Measurements from ENCODE around the gene TCF7L1.
A peak's percentile ranks its signal among the peaks of the same experiment; 100 is the strongest.
"Not testable (repeated sequence)": the region's sequence is repeated elsewhere in the genome, so short reads cannot be mapped to it uniquely, and the experiment has no call there.

TCF7L1 gene

GRCh38 chr2:85329701-85330100 is 196.5 kb downstream of the TCF7L1 start:
- DNase-seq = not testable (repeated sequence)

GRCh38 chr2:85330839-85331636 is 197.8 kb downstream of the TCF7L1 start:
- no peak for DNase-seq

- DNase-seq = not testable (repeated sequence)
Measured at GRCh38 chr2:85333877-85334276, 200.7 kb downstream of the TCF7L1 start.

- DNase-seq = no peak
Measured at GRCh38 chr2:85334928-85335327, 201.7 kb downstream of the TCF7L1 start.

- DNase-seq = no peak
Measured at GRCh38 chr2:85340034-85340892, 207.1 kb downstream of the TCF7L1 start.

GRCh38 chr2:85341269-85342029 is 208.3 kb downstream of the TCF7L1 start:
- DNase-seq = no peak

- no peak for DNase-seq
Measured at GRCh38 chr2:85342156-85342555, 209.0 kb downstream of the TCF7L1 start.

GRCh38 chr2:85343207-85343895 is 210.2 kb downstream of the TCF7L1 start:
- DNase-seq = not testable (repeated sequence)

- DNase-seq = no peak
Measured at GRCh38 chr2:85344356-85344954, 211.3 kb downstream of the TCF7L1 start.

GRCh38 chr2:85347599-85347998 is 214.4 kb downstream of the TCF7L1 start:
- no peak for DNase-seq

- no peak for DNase-seq
Measured at GRCh38 chr2:85353876-85354285, 220.7 kb downstream of the TCF7L1 start.

- peak; percentile 97 for DNase-seq
Measured at GRCh38 chr2:85354286-85355072, 221.3 kb downstream of the TCF7L1 start, which contains the start of the genes ELMOD3 and RETSAT. ELMOD3 (plus strand) TSS chr2:85354769; CDS start chr2:85357199, 2,430 bp downstream. RETSAT (minus strand) TSS chr2:85354528; CDS start chr2:85354507, 21 bp downstream.

- no peak for DNase-seq
Measured at GRCh38 chr2:85355073-85355410, 221.8 kb downstream of the TCF7L1 start.

- DNase-seq = no peak
Measured at GRCh38 chr2:85355521-85355920, 222.3 kb downstream of the TCF7L1 start.

- DNase-seq = no peak
Measured at GRCh38 chr2:85356186-85356585, 223.0 kb downstream of the TCF7L1 start.

GRCh38 chr2:85357736-85358135 is 224.5 kb downstream of the TCF7L1 start:
- no peak for DNase-seq

Measured in NCI-H510A (cell line).